ENCODE data around the gene PDLIM7.

PDLIM7 gene

DNA sequence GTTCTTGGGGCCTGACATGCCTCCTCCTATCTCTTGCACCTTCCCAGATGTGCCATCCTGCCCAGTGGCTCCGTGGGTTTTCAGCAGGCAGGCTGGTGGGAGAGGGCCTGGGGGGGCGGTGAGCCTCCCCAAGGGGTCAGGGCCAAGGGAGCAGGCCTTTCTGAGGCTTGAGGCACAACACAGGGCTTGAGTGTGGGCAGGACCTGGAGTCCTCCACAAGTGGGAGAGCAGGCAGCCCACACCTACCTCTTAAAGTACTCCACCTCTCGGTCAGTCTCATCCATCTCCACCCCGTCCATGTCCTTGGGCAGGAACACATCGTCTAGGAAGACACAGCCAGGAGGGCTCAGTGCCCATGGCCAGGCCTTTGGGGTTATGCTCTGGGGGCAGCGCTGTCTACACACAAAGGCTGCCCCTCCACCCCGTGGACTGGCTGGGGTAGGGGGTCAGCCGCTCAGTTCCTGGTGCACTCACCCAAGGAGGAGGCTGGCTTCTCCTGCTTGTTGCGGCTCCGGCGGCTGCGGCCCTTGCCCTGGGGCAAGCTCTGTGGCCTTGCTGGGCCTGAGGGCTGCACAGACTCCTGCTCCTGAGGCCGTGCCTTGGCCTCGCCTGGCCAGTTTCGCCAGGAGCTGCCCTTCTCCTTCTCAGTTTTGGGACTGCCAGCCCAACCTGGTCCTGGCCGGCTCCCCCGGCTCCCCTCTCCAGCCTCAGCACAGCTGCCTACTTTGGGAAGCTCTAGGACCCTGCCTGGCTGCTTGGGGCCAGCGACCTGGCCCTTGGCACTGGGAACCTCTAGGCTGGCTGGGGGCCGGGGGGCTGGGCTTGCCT, 26.5 kb upstream of the PDLIM7 start:
- DNase-seq: no peak

DNA sequence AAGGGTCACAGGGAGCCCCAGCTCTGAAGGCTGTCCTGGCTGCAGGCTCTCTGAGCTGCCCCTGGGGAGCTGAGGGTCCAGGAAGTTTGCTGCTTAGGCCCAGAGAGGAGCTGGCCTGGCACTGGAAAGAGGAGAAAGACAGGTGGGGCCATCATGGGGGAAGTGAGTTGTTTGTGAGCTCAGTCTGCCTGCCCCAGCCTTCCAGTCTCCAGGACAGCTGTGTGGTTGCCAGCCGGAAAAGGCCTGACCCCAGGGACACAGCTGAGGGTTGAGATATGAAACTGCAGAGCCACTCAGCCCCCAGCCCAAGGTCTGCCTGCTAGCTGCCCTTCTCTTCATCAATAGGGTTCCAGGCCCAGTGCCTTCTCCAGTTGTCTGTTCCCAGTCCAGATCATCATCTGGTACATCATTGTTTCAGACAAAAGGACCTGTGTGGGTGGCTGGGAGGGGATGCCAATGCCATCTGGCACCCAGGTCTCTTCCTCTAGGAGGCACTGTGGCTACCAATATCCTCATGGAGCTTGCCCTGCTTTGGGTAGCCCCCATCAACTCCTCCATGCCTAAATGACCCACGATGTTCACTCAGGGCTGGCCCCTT, 23.6 kb upstream of the PDLIM7 start:
- DNase-seq: no peak

DNA sequence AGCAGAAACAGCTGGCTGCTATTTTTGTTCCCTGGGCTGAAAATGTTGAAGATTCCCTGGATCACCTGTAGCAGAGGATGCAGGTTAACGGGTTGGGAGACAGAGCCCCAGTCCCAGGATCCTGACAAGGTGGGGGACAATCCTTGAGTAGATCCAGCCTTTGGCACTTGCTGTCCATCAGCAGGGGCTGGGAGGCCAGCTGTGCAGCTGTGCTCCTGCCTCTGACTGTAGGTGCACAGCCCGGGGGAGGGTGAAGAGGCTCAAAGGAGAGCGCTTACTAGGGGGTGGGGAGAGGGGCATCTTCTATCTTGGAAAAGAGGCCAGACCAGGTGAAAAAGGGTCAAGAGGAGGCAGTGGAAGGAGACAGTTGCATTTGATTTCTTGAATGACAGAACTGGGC, 22.9 kb upstream of the PDLIM7 start:
- no peak for DNase-seq

DNA sequence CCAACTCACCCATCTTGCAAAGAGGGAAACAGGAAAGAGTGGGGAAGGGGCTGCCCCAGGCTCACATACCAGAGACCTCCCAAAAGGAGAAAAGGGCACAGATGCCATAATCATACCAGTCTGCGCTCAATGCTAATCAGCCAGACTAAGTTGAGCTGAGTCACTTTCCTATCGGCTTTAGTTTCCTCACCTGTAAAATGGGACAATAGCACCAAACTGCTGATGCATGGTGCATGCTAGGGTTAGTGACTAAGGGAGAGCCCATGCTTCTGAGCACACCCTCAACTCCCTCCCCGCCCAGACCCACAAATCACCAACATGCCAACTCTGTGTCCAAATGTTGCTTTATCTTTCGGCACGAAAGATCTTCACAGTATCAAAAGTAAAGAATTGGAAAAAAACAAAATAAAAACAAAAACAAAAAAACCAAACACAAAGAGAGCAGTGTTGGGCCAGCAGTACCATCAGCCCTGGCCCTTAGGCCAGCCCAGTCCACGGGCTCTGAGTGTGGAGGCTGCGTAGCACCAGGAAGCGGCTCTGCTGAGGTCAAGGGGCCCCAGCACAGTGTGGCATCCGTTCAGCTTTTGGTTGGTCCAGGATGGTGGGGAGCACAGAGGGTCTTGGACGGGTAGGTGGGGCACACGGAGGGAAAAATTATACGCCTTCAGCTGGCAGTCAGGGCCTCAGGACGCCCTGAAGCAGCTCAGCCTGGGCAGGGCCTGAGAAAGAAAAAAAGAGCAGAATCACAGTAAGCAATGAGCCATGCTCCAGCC, 22.2 kb upstream of the PDLIM7 start:
- DNase-seq: no peak

DNA sequence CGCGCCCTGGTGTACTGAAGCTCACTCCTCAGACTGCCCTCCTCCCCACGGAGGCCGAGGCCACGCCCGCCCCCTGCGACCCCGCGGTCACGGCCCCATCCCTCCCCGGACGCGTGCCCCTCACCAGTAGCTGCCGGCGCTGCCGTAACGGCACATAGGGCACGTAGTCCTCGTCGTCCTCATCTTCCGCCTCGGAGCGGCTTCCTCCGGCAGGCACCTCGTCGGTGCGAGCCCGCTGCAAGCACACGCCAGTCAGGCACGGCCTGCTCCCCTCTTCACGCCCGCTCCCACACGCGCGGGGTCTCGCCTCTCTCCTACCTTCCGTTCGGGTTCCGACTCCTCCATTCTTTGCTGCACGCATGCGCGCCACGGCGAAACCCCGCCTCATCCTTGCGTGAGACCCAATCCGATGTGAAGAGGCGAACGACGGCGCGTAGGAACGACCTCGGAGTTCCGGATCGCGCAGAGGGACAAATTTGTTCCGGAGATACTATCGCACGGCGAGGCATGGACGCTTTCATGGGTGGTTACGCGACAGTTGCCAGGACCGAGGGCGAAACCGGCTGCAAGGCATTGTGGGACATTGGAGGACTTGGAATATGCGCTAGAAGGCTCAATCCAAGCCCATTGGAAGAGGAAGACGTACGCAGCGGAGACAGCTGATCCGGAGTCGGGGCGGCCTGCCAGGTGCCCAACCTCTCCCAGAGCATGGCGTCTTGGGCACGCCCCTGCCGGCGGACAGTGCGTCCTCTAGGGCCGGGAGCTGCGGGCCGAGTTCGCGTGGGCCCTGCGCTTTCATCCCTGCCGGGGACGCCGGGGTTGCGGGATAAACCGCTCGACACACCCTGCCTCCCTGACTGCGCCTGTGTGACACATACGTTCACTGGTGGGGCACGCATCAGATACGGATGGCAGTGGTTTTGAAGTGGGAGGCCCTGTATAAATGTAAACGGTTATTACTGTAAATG, 19.5 kb upstream of the PDLIM7 start, which contains the start of gene DDX41:
Gene DDX41, minus strand, starts transcription at position 361 of the 968 bp plus-strand sequence. Its CDS starts 16 bp downstream, at position 345.
- peak; percentile 94 for DNase-seq

DNA sequence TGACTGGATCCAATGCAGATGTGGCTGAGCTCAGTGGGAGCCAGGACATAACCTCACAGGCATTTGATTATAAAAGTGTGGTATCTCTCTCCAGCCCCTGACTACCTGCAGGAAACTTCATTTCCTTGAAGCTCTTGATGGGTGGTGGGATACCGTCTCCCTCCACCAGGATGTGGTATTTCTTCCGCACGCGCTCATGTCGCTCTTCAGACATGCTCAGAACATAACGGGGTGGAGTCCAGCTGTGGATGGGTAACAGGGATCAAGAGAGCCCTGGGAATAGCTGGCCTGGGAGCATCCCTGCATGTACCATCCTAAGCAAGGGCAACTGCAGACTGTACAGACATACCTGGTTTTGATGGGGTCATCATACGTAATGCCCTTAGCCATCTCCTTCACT, 18.2 kb upstream of the PDLIM7 start:
- no peak for DNase-seq

DNA sequence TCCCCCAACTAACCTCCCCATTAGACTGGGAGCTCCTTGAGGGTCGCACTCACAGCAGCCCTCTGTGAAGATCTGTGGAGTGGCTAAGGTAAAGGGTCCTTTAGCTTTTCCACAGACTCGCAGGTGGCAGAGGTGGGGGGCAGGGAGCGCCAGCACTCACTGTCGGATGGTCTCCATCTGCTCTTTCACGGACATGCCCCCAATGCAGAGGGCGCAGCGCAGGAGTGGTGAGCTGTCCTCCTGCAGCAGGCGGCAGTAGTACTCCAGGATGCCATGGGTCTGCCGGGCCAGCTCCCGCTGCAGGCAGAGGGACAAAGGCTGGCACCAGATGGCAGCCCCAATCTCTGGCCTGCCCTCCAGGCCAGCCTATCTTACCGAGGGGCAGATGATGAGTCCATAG, 17.1 kb upstream of the PDLIM7 start:
- DNase-seq: no peak

DNA sequence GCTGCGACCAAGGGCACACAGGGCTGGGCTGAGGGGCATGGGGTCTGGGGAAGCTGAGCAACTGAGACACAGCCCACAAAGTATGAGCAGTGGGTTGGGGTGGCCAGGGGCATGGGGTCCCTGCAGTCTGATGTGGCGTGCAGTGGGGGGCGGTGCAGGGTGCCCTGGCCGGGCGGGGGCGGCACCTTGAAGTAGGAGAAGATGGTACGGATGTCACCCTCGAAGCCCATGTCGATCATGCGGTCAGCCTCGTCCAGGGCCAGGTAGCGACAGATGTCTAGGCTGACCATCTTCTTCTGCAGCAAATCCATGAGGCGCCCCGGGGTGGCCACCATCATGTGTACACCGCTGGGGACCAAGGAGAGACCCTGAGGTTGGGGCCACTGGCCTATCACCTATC, 16.1 kb upstream of the PDLIM7 start:
- DNase-seq: no peak

DNA sequence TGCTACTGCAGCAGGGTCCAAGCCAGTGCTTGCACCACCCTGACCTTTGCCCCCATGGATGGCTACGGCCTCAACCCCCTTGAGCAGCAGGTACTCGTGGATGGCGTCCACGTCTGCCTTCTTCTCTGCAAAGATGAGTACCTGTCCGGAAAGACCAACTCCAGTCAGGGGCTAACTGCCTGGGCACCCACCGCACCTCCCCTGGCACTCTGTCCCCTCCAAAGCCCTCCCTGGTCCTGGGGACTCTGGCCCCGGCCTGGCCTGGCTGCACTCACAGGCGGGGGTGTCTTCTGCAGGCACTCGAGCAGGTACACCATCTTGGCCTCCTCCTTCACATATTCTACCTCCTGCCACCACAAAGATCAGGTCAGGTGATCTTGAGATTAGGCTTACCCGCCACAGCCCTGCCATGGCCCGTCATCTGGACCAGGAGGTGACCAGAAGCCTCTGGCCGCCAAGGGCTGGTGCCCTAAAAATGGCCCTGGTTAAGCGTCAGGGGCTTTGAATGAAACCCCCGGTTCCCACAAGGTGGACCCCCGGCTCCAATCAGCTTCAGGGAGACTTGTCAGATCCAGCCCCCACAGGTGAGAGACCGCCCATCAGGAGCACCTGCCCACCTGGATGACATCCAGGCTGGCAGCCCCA, 15.5 kb upstream of the PDLIM7 start:
- DNase-seq: no peak

DNA sequence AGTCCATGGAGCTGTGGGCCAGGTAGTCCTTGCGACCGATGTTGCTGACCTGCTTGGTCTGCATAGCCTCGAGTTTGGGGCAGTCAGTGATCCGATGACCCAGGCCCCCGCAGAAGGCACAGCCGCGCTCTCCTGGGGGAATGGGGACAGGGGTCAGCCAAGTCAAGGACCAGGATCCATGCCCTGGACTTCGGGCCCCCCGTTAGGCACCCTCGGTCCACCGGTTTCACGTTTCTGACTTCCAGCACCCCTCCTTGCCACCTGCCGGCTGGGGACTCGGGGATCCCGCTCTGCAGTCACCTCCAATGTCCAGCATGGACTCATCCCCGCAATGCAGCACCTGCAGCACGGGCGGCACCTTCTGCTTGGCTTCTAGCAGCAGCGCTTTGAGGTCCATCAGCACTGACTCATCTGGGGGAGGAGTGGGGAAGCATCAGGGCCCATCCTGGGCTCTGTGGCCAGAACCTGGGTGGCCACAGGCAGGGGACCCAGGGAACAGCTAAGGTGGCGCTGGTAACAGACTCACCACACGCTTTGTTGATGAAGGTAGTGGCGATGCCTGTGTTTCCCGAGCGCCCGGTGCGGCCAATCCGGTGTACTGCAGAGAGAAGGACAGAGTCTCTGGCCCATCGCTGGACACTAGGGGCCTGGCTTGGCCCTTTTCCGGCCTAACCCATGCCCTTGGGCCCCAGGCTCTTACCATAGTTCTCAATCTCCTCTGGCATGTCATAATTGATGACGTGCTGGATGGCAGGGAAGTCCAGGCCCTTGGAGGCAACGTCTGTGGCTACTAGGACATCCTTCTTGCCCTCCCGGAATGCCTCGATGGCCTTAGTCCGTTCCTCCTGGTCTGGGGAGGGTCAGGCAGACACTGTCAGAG, 14.6 kb upstream of the PDLIM7 start:
- DNase-seq: no peak

DNA sequence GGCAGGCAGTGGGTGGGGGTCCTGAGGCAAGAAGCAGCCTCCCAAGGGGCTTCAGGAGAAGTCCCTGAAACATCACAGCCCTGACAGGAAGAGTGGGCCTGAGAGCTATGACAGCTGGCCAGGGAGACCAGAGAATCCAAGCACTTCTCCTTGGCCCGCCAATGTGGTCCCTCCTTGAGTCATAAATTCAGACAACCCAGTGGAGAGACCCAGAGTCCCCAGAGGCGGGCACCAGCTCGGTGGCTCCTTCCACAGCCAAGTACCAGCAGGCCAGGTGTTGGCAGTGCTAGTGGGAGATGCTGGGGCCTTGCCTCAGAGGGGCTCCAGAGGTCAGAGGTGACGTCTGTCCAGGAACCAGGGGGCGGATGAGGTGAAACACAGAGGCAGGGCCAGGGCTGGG, 13.8 kb upstream of the PDLIM7 start:
- DNase-seq: no peak

DNA sequence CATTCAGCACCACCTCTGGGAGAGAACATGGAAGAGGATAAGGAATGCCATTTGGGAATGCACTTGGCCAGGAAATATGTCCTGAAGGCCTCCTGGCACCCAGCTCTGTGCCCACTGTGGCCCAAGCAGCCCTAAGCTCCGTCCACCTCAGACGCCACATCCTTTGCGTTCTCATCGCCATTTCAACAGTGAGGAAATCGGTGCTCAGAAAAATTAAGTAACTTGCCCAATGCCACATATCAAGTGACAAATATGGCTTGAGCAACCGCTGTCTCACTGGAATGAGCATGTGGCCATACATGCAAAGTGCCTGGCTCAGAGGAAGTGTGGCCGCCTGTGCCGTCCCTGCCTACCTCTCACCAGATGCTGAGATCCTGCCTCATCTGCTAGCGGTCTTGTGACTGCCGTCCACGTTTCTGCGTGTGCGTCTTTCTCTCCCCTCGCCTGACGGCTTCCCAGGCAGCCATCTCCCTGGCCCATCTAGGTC, 13.2 kb upstream of the PDLIM7 start:
- DNase-seq: no peak

DNA sequence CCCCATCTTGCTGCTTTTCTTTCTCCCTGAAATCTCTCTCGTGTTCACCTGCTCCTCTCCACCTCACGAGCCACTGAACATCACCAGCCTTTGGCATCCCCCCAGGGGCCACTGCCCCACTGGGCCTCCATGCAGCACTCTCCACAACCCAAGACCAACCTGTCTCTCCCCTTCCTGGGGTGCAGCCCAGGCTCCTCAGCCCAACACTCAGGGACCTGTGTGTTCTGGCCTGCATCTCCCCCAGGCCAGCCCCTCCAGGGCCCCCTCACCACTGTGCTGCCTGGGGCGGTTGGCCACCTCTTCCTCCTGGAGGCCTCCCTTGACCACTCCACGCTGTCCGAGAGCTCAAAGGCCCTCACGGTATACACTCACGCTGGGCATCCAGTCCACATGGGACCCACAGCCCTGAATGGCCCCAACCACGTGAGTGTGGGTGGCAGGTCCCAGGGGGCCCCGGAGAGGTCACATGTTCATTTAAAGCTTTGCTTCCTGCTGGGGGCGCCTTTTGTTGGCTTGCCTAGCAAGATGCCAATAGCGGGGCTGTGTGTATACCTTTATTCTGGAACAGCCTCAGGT, 12.7 kb upstream of the PDLIM7 start:
- no peak for DNase-seq

DNA sequence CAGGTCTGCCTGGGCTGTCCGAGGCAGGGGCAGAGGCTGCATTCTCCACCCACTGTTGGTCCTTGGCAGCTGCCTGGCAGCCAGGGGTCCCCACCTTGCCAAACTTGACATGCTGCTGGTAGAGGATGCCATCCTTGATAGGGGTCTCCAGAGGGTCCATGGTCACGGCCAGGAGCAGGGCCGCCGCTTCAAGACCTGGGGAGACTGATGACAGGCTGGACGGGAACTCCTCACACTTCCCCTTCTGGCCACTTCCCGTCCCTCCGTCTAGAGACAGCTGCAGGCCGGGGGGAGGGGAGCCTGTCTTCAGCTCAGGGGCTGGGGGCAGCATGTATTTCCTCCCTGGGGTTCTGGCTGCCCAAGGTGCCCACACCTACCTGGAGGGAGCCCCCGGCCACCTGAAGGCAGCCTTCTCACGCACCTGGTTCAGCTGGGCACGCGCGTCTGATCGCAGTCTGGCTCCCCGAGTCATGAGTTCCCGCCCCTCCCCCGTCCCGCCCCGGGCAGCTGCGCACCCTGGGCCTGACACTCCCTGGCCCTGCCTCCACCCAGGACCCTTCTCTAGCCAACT, 12.1 kb upstream of the PDLIM7 start, which contains the start of gene DOK3:
Gene DOK3, minus strand, starts transcription at position 446 of the 571 bp plus-strand sequence. Its CDS starts 286 bp downstream, at position 160.
- DNase-seq: no peak

DNA sequence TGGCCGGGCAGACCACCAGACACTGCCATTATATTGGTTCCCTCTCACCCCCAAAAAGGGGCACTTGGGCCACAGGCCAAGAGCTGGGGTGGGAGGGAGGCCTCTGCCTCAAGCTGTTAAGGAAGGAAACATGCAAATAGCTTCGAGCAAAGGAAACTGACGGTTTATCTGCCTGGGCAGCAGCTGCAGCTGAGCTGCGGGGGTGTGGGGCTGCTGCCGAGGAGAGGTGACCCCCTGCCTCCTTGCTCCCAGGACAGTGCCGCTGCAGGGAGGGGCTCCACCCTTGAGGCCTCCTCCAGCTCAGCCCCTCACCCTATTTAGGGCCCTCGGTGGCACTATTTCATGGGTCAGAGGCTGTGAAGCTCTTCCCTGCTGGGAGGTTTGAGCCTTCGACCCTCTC, 11.4 kb upstream of the PDLIM7 start:
- no peak for DNase-seq

DNA sequence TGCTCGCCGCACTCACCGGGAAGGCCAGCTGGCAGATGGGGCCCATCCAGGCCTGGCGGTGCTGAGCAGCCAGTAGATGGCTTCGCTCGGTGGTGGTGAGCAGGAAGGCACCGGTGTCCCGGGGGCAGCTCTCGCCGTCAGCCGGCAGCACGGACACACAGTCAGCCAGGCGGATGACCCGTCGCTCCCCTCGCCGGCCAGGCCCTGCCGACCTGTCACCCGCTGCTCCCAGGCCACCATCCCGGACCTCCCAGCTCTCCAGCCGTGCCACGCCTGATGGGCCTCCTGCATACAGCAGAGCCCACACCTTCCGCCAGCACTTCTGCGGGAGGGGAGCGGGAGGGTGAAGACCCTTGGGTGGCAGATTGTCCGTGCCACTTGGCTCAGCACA, 10.8 kb upstream of the PDLIM7 start:
- DNase-seq: no peak

DNA sequence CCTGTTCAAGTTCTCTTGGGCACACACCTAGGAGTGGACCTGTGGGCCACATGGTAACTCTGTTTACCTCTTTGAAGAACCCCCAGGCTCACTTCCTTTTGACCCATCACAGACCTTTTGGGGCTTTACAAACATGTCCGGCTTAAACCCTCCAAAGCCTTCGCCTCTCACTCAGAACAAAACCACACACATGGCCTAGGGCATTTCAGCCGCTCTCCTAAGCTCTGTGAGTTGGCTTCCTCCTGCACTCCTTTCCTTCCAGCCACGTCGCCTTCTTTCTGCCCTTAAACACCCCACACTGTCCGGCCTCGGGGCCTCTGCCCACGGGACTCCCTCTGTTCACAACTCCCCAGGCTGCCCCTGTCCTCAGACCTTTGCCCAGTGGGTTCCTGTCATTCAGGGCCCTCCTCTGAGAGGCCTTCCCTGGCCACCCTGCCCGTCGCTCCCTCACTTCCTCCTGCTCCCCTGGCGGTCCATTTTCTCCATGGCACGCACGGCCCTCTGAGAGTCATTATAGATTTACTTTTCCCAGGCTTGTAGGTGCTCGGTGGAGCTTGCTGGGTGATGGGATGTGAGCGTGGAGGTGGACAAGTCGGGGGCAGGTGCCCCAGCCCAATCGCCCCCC, 10.3 kb upstream of the PDLIM7 start:
- DNase-seq: no peak

DNA sequence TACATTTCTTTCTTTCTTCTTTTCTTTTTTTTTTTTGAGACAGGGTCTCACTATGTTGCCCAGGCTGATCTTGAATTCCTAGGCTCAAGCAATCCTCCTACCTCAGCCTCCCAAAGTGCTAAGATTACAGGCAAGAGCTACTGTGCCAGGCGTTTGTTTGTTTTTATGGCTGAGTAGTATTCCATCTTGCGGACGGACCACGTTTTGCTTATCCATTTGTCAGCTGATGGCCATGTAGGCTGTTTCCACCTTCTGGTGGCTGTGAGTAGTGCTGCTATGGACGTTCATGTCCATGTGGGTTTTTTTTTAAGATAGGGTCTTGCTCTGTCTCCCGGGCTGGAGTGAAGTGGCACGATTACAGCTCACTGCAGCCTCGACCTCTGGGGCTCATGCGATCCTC, 9.8 kb upstream of the PDLIM7 start:
- no peak for DNase-seq

DNA sequence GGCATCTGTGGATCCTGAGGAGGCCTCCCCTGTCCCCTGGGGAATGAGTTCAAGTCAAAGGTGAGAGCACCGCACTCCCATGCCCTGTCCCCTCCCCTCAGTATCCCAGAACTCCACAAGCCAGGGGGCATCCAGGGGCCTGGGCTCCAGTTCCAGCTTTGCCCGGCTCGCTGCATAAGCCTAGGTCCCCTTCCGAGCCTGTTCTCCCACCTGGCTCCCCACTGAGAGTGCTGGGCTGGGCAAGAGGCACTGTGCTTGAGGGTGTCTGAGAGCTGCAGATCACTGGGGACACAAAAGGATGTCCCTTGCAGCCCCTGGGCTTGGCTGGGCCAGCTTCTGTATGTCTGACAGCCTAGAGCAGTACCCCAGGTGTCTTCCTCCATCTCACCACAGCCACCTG, 7.7 kb upstream of the PDLIM7 start:
- no peak for DNase-seq
